DND-41 (cell line): Measurements from ENCODE around the gene EHBP1.

Source experiments
- ATAC-seq: fragments of 200-7000 bp; cut with Tn5 transposase; 3 replicates; pipeline ENCODE4 v1.9.1; 2021; ENCODE audit warnings: low read depth; ENCODE audit not compliant: insufficient read depth
- DNase-seq: peaks from one replicate; pipeline ENCODE4 v3.0.0-alpha.2; 2020
- H2AFZ ChIP-seq: 2 replicates; pipeline ENCODE4 v1.6.0; 2012; ENCODE audit warnings: low read depth, low read length
- H3K27ac ChIP-seq: 2 replicates; pipeline ENCODE4 v1.5.1; 2012; ENCODE audit warnings: low read length, inconsistent platforms
- H3K27me3 ChIP-seq: fragments of 200-600 bp; sonication (generic); 2 replicates; pipeline ENCODE4 v1.6.0; 2012; ENCODE audit warnings: low read length, mild to moderate bottlenecking, inconsistent platforms; ENCODE audit not compliant: insufficient read depth, poor library complexity
- H3K36me3 ChIP-seq: 2 replicates; pipeline ENCODE4 v1.5.1; 2012; ENCODE audit warnings: low read length, inconsistent platforms; ENCODE audit not compliant: insufficient read depth
- H3K4me1 ChIP-seq: 2 replicates; pipeline ENCODE4 v1.5.1; 2012; ENCODE audit warnings: mild to moderate bottlenecking, low read length; ENCODE audit not compliant: insufficient read depth
- H3K4me2 ChIP-seq: 2 replicates; pipeline ENCODE4 v1.6.0; 2012; ENCODE audit warnings: mild to moderate bottlenecking, moderate library complexity, low read length, inconsistent platforms; ENCODE audit not compliant: insufficient read depth
- H3K4me3 ChIP-seq, 2 experiments: fragments of 200-600 bp in 1 of 2; shearing (Covaris generic) in 1 of 2; 2 replicates each; pipeline ENCODE4 v1.5.1; 2012 to 2016; ENCODE audit warnings: inconsistent platforms in 2 of 2, low read length in 2 of 2, mild to moderate bottlenecking in 2 of 2, low read depth in 1 of 2, moderate library complexity in 1 of 2
- H3K79me2 ChIP-seq: 2 replicates; pipeline ENCODE4 v1.6.0; 2012; ENCODE audit warnings: low read length, inconsistent platforms; ENCODE audit not compliant: insufficient read depth
- H3K9ac ChIP-seq: 2 replicates; pipeline ENCODE4 v1.6.0; 2012; ENCODE audit warnings: low read depth, mild to moderate bottlenecking, inconsistent platforms, low read length, moderate library complexity
- H3K9me3 ChIP-seq: 2 replicates; pipeline ENCODE4 v1.5.1; 2012; ENCODE audit warnings: low read length, moderate library complexity, mild to moderate bottlenecking, inconsistent platforms; ENCODE audit not compliant: insufficient read depth, severe bottlenecking
- H4K20me1 ChIP-seq: 2 replicates; pipeline ENCODE4 v1.6.0; 2012; ENCODE audit warnings: low read length; ENCODE audit not compliant: insufficient read depth
- EZH2 ChIP-seq: IDR thresholded peaks from 3 replicates; pipeline ENCODE4 v1.6.1; 2012; ENCODE audit warnings: borderline replicate concordance, low read depth, mild to moderate bottlenecking, moderate library complexity, low read length, inconsistent platforms; ENCODE audit not compliant: severe bottlenecking
- TF ChIP-seq, protein P1 (sequence below): IDR thresholded peaks from 2 replicates; pipeline ENCODE4 v1.5.1; 2012; ENCODE audit warnings: borderline replicate concordance, low read length, moderate library complexity, mild to moderate bottlenecking; ENCODE audit not compliant: poor library complexity, severe bottlenecking; ENCODE audit errors: extremely low read depth

The EHBP1 gene

DNA sequence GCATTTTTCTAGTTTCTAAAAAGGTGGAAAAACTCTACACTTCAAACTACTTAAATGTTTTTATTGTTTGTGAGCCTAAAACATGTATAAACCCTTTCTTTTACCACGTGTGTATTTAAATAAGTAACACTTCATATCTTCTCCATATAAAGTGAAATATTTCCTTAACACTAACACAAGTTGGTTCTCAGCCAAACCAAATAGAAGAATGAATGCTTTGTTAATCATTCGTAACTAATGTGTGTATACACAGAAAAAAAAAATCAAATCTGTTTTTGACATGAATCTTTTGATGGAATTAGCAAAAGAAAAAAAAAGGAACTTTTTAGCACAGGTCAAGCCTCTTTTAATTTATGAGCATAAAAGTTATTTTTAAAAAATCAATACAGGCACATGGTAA is 89.3 kb downstream of the EHBP1 start:
- ATAC-seq (no peak), DNase-seq (no peak)
- no peaks in the 10 kb centered on the region for H3K27me3 ChIP-seq
- H3K36me3 ChIP-seq, result no peaks in the 10 kb centered on the region
- H3K4me2 ChIP-seq, result no peak overlapping the region
- no peaks in the 10 kb centered on the region for H3K9me3 ChIP-seq
- H3K79me2 ChIP-seq, result peaks cover 15% of the 10 kb centered on the region
- H3K9ac ChIP-seq, result no peak overlapping the region
- H4K20me1 ChIP-seq, result no peaks in the 10 kb centered on the region
- TF ChIP-seq, protein P1, sequence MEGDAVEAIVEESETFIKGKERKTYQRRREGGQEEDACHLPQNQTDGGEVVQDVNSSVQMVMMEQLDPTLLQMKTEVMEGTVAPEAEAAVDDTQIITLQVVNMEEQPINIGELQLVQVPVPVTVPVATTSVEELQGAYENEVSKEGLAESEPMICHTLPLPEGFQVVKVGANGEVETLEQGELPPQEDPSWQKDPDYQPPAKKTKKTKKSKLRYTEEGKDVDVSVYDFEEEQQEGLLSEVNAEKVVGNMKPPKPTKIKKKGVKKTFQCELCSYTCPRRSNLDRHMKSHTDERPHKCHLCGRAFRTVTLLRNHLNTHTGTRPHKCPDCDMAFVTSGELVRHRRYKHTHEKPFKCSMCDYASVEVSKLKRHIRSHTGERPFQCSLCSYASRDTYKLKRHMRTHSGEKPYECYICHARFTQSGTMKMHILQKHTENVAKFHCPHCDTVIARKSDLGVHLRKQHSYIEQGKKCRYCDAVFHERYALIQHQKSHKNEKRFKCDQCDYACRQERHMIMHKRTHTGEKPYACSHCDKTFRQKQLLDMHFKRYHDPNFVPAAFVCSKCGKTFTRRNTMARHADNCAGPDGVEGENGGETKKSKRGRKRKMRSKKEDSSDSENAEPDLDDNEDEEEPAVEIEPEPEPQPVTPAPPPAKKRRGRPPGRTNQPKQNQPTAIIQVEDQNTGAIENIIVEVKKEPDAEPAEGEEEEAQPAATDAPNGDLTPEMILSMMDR, result no peak
- TF ChIP-seq EZH2, result no peak
- H2AFZ ChIP-seq, result no peak overlapping the region
- no peak overlapping the region for H3K27ac ChIP-seq
- no peak overlapping the region for H3K4me3 ChIP-seq
- H3K4me1 ChIP-seq, result peaks cover 21% of the 10 kb centered on the region

DNA sequence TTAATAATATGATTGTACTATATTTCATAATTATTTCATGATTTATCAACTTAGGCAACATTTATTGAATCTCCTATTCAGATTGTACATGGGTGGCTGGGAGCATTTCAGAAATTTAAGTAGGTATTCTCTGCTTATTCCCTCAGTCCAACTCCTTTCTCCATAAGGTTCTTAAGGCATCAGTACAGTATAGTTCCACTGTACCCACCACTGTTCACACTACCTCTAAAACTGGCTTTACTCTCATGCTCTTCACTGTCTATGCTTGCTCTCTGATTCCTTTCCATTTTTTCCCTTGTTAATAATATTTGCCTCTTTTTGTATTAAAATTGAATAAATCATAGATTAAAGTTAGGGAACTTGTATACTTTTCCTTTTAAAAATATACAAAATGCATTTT is 89.8 kb downstream of the EHBP1 start:
- DNase-seq (no peak), ATAC-seq (no peak)
- Histone ChIP-seq H3K4me3 (no peak overlapping the region), H3K9me3 (no peaks in the 10 kb centered on the region), H3K27me3 (no peaks in the 10 kb centered on the region), H3K9ac (no peak overlapping the region), H3K4me1 (peaks cover 22% of the 10 kb centered on the region), H4K20me1 (no peaks in the 10 kb centered on the region), H3K79me2 (peaks cover 15% of the 10 kb centered on the region), H3K27ac (no peak overlapping the region), H3K4me2 (no peak overlapping the region), H2AFZ (no peak overlapping the region), H3K36me3 (no peaks in the 10 kb centered on the region)
- no peak for TF ChIP-seq EZH2
- TF ChIP-seq, protein P1, result no peak

DNA sequence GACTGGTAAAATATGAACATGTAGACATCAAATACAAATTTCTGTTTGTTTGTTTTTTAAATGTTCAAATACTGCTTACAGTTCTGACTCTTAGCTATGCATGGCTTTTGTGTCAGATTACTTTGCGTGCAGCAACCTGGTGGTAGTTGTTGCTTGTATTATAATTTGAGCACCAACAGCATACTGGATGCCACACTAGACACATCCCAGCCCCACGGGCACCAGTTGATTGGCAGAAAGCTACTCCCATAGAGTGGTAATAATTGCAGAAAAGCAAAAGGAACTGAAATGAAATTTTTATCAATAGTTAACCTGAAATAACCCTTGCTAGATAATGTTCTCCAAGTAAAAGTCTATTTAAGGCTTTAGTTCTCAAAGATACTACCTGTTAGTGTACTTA is 91.6 kb downstream of the EHBP1 start:
- Histone ChIP-seq H3K27me3 (no peaks in the 10 kb centered on the region), H3K36me3 (no peaks in the 10 kb centered on the region), H3K4me2 (no peak overlapping the region), H3K4me3 (no peak overlapping the region), H3K79me2 (peaks cover 14% of the 10 kb centered on the region), H4K20me1 (no peaks in the 10 kb centered on the region), H3K4me1 (peaks cover 29% of the 10 kb centered on the region), H2AFZ (no peak overlapping the region), H3K9me3 (no peaks in the 10 kb centered on the region), H3K9ac (no peak overlapping the region), H3K27ac (peak overlapping the region; percentile 46; the same call in 1 of the 2 replicates)
- ATAC-seq (no peak), DNase-seq (no peak)
- TF ChIP-seq, protein P1, result no peak
- no peak for TF ChIP-seq EZH2

DNA sequence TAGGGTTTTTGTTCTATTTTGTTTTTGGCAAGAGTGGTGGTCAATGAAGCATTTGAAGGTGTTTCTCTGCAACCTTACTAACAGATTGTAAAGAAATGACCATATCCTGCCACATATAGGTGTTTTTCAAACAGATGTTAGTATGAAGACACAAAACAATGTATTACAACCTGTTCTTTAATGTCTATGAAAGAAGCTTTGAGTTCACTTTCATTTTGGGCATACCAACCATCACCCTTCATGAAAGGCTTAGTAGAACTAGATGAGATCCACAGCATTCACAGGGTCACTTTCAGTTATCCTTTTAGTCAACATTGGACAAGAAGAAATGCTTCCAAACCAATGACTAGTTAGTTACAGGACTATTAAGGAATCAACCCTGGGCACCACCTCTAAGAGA is 95.1 kb downstream of the EHBP1 start:
- H3K27me3 ChIP-seq, result no peaks in the 10 kb centered on the region
- peak overlapping the region in 1 of 2 experiments; percentile 45; a peak in 2 of 4 replicates for H3K4me3 ChIP-seq
- peak; percentile 28 for ATAC-seq
- peak overlapping the region; percentile 42 for H2AFZ ChIP-seq
- H3K36me3 ChIP-seq, result 0 out of 2 replicates have a peak, but pooled peaks cover under 1% of the 10 kb centered on the region
- H3K27ac ChIP-seq, result peak overlapping the region; percentile 95
- no peak for DNase-seq
- no peak for TF ChIP-seq EZH2
- TF ChIP-seq, protein P1, result no peak
- peak overlapping the region; percentile 57 for H3K9ac ChIP-seq
- peaks cover 37% of the 10 kb centered on the region for H3K79me2 ChIP-seq
- peaks cover 57% of the 10 kb centered on the region for H3K4me1 ChIP-seq
- H4K20me1 ChIP-seq, result no peaks in the 10 kb centered on the region
- no peaks in the 10 kb centered on the region for H3K9me3 ChIP-seq
- peak overlapping the region; percentile 61 for H3K4me2 ChIP-seq
